ENCODE measurements around the gene DISP1.

The DISP1 gene

GRCh38 chr1:222811671-222812070 is 3.2 kb upstream of the DISP1 start:
- no peak for TF ChIP-seq CTCF (IDR thresholded peaks at IDR 0.05; ENCODE audit: control extremely low read depth, extremely low read depth, low read depth, missing control alignments)
- POLR2A ChIA-PET: no interaction called here
- DNase-seq (ENCODE audit: extremely low spot score): no peak
- CTCF ChIA-PET: interaction anchor here (0.8 to 1.6 kb wide), 2 partner anchors 10 to 55 kb away, joined by 3 to 4 read pairs; no protein-coding TSS in a partner anchor

GRCh38 chr1:222813866-222814535 is 838 bp upstream of the DISP1 start:
- DNase-seq (ENCODE audit: extremely low spot score): no peak
- TF ChIP-seq CTCF (IDR thresholded peaks at IDR 0.05; ENCODE audit: control extremely low read depth, extremely low read depth, low read depth, missing control alignments): no peak
- ChIA-PET POLR2A (no interaction called here), CTCF (interaction anchor here (0.6 kb wide), 1 partner anchor 34 kb away, joined by 3 read pairs; no protein-coding TSS in a partner anchor)

DNA sequence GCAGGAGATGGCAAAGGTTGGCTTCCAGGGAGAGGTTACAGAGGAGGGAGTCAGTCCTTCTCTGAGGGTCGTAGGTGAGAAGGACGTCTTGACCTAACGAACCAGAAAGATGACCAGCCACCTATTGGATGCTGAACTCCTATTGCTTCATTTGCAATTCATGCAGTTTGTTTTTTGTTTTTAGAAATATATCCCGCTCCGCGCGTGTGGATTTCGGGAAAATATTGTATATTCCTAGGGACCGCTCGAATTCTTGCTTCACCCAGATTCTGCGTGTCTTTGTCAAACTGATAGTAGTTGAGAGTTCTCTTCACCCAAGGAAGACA is 564 bp downstream of the DISP1 start:
- ChIA-PET CTCF (no interaction called here), POLR2A (no interaction called here)
- no peak for DNase-seq (ENCODE audit: extremely low spot score)
- no peak for TF ChIP-seq CTCF (IDR thresholded peaks at IDR 0.05; ENCODE audit: control extremely low read depth, extremely low read depth, low read depth, missing control alignments)

- ChIA-PET POLR2A (no interaction called here), CTCF (interaction anchor here (0.7 to 1.4 kb wide), 2 partner anchors 9 to 78 kb away, joined by 3 to 4 read pairs; no protein-coding TSS in a partner anchor)
- DNase-seq (ENCODE audit: extremely low spot score): no peak
These were observed 2.7 kb downstream of the DISP1 start for GRCh38 chr1:222817529-222817928.

DNA sequence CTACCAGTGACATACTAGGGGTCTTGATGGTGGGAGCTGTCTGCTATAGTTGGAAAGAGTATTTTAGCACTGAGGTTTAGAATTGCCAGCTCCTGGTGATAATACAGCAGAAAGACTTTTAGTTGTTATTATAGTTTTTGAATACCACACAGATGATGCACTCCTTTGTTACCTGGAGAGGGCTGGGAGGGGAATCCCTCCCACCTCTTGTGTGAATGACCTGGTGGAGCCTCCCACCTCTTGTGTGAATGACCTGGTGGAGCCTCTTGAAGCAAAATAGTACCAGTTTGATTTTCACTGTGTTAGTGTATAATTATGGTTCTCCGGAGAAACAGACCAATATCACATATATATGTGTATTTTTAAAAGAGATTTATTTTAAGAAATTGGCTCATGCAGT is 3.3 kb downstream of the DISP1 start:
- TF ChIP-seq CTCF (IDR thresholded peaks at IDR 0.05; ENCODE audit: control extremely low read depth, extremely low read depth, low read depth, missing control alignments): no peak
- ChIA-PET CTCF (no interaction called here), POLR2A (no interaction called here)
- no peak for DNase-seq (ENCODE audit: extremely low spot score)

More at GRCh38 chr1:222817529-222817928, 2.7 kb downstream of the DISP1 start:
- no peak for TF ChIP-seq CTCF (IDR thresholded peaks at IDR 0.05; ENCODE audit: control extremely low read depth, extremely low read depth, low read depth, missing control alignments)

DNA sequence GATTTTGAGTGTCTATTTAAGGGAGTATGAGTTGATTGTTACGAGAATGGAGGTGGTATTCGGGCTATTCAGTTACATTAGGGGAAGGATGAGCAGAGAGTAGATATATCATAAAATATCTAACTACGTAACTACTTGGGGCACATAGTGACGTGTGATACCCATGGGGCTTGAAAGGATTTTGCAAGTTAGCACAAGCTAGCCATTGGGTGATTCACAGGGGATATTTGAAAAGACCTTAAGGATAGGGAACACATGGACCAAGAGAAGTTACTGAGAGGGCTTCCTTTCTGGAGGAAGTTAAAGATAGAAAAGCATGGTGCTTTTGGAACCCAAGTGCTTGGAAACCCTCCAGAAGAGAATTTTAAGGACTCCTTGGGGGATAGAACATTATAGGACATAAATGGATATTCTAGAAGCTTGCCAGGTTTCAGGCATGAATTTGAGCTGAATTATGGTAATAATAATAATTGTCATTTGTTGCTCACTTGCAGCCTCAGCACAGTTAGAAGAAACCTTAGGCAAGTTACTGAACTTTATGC is 5.4 kb downstream of the DISP1 start:
- TF ChIP-seq CTCF (IDR thresholded peaks at IDR 0.05; ENCODE audit: control extremely low read depth, extremely low read depth, low read depth, missing control alignments): no peak
- POLR2A ChIA-PET: no interaction called here
- DNase-seq (ENCODE audit: extremely low spot score): no peak
- CTCF ChIA-PET: interaction anchor here (1.3 kb wide), 1 partner anchor 309 kb away, joined by 3 read pairs; no protein-coding TSS in a partner anchor
